ENCODE results near the gene TMEM156. TPM values are rescaled to one million over a fixed set of nuclear protein-coding genes. Genes with fewer than 3 reads are reported as not detected.

TMEM156 gene
- total and polyA plus RNA-seq, 10 of the 15 experiments (the other 5 are each of a cell fraction or from before 2014, with no cell fraction given), result 20.8 to 48.3 (median 32.7) TPM

DNA sequence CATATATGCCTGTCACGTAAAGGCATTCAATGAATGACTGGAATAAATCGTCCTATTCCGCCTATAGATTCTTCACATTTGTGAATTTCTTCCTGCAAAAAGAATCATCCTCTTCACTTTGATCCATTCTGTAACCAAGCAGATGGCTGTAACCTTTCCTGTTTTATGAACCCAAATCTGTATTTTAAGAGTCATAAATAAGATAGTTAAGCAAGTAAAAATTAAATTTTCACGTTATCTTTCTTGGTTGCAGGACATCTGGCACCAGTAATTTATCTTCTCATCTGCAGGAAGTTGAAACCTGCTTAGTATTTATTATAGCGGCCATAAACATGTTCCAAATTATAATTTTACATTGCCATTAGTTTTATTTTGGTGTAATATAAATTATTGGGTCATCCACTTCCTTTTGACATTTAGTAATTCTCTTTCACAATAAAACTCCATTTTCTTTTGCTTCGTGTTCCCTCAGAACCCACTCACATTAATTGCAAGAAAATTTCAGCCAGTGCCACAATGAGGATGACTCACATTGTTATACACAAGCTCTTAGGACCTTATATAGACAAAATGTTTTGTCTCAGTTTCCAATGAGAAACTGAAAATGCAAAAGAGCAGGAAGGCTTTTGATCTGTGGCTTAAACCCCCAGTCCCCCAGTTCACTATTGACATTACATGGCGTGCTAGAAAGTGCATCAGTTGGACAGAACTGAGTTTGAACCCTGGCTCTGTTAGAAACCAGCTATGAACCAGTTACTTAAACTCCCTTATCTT, 51.1 kb downstream of the TMEM156 start (continued):
- TF ChIP-seq, protein P1, sequence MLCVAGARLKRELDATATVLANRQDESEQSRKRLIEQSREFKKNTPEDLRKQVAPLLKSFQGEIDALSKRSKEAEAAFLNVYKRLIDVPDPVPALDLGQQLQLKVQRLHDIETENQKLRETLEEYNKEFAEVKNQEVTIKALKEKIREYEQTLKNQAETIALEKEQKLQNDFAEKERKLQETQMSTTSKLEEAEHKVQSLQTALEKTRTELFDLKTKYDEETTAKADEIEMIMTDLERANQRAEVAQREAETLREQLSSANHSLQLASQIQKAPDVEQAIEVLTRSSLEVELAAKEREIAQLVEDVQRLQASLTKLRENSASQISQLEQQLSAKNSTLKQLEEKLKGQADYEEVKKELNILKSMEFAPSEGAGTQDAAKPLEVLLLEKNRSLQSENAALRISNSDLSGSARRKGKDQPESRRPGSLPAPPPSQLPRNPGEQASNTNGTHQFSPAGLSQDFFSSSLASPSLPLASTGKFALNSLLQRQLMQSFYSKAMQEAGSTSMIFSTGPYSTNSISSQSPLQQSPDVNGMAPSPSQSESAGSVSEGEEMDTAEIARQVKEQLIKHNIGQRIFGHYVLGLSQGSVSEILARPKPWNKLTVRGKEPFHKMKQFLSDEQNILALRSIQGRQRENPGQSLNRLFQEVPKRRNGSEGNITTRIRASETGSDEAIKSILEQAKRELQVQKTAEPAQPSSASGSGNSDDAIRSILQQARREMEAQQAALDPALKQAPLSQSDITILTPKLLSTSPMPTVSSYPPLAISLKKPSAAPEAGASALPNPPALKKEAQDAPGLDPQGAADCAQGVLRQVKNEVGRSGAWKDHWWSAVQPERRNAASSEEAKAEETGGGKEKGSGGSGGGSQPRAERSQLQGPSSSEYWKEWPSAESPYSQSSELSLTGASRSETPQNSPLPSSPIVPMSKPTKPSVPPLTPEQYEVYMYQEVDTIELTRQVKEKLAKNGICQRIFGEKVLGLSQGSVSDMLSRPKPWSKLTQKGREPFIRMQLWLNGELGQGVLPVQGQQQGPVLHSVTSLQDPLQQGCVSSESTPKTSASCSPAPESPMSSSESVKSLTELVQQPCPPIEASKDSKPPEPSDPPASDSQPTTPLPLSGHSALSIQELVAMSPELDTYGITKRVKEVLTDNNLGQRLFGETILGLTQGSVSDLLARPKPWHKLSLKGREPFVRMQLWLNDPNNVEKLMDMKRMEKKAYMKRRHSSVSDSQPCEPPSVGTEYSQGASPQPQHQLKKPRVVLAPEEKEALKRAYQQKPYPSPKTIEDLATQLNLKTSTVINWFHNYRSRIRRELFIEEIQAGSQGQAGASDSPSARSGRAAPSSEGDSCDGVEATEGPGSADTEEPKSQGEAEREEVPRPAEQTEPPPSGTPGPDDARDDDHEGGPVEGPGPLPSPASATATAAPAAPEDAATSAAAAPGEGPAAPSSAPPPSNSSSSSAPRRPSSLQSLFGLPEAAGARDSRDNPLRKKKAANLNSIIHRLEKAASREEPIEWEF (IDR thresholded peaks at IDR 0.05; ENCODE audit: insufficient replicate concordance, low read depth, low read length), result no peak
- TF ChIP-seq STAT1 (conservative IDR thresholded peaks at IDR 0.05) (no peak), NR2C2 (IDR thresholded peaks at IDR 0.05; ENCODE audit: borderline replicate concordance, control insufficient read depth, insufficient read length, low read depth) (no peak), KLF5 (IDR thresholded peaks at IDR 0.05; ENCODE audit: partially characterized antibody) (no peak), MEF2A (IDR thresholded peaks at IDR 0.05; ENCODE audit: insufficient read depth, low read depth, low read length) (no peak), CEBPZ (IDR thresholded peaks at IDR 0.05; ENCODE audit: low read depth, low read length) (no peak), POU2F2 (IDR thresholded peaks at IDR 0.05; ENCODE audit: borderline replicate concordance, low read depth, low read length) (no peak; the same call in 2 of the 3 replicates), BRCA1 (IDR thresholded peaks at IDR 0.05; ENCODE audit: low read depth, low read length) (no peak), SUZ12 (IDR thresholded peaks at IDR 0.05; ENCODE audit: unreplicated experiment) (no peak), ZNF622 (IDR thresholded peaks at IDR 0.05) (no peak), HDAC2 (IDR thresholded peaks at IDR 0.05) (no peak)
- TF ChIP-seq, protein P2, sequence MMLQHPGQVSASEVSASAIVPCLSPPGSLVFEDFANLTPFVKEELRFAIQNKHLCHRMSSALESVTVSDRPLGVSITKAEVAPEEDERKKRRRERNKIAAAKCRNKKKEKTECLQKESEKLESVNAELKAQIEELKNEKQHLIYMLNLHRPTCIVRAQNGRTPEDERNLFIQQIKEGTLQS (IDR thresholded peaks at IDR 0.05; ENCODE audit: borderline replicate concordance, extremely low read depth, low read depth, low read length), result no peak
- TF ChIP-seq, protein P3, sequence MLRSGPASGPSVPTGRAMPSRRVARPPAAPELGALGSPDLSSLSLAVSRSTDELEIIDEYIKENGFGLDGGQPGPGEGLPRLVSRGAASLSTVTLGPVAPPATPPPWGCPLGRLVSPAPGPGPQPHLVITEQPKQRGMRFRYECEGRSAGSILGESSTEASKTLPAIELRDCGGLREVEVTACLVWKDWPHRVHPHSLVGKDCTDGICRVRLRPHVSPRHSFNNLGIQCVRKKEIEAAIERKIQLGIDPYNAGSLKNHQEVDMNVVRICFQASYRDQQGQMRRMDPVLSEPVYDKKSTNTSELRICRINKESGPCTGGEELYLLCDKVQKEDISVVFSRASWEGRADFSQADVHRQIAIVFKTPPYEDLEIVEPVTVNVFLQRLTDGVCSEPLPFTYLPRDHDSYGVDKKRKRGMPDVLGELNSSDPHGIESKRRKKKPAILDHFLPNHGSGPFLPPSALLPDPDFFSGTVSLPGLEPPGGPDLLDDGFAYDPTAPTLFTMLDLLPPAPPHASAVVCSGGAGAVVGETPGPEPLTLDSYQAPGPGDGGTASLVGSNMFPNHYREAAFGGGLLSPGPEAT (IDR thresholded peaks at IDR 0.05; ENCODE audit: low read depth), result no peak
- TF ChIP-seq, protein P4, sequence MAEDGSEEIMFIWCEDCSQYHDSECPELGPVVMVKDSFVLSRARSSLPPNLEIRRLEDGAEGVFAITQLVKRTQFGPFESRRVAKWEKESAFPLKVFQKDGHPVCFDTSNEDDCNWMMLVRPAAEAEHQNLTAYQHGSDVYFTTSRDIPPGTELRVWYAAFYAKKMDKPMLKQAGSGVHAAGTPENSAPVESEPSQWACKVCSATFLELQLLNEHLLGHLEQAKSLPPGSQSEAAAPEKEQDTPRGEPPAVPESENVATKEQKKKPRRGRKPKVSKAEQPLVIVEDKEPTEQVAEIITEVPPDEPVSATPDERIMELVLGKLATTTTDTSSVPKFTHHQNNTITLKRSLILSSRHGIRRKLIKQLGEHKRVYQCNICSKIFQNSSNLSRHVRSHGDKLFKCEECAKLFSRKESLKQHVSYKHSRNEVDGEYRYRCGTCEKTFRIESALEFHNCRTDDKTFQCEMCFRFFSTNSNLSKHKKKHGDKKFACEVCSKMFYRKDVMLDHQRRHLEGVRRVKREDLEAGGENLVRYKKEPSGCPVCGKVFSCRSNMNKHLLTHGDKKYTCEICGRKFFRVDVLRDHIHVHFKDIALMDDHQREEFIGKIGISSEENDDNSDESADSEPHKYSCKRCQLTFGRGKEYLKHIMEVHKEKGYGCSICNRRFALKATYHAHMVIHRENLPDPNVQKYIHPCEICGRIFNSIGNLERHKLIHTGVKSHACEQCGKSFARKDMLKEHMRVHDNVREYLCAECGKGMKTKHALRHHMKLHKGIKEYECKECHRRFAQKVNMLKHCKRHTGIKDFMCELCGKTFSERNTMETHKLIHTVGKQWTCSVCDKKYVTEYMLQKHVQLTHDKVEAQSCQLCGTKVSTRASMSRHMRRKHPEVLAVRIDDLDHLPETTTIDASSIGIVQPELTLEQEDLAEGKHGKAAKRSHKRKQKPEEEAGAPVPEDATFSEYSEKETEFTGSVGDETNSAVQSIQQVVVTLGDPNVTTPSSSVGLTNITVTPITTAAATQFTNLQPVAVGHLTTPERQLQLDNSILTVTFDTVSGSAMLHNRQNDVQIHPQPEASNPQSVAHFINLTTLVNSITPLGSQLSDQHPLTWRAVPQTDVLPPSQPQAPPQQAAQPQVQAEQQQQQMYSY (CRISPR knock-in tag; IDR thresholded peaks at IDR 0.05), result no peak

Data from GM12878 (cell line).